SK-N-SH treated with all-trans-retinoic acid at 6 μM for 48 hours (cell line): Measurements from ENCODE around the gene FEM1A.

Source experiments
- ATAC-seq: fragments of 200-7000 bp; cut with Tn5 transposase; 3 replicates; pipeline ENCODE4 v1.9.1; 2020; ENCODE audit warnings: mild to moderate bottlenecking, moderate library complexity
- ARNTL ChIP-seq: fragments of 450-650 bp; formaldehyde crosslinking; IDR thresholded peaks from 2 replicates; pipeline ENCODE4 v1.5.0; 2020; ENCODE audit warnings: low read depth, mild to moderate bottlenecking, moderate library complexity, borderline replicate concordance
- BACH2 ChIP-seq: fragments of 250-450 bp; sonication (Bioruptor Pico); IDR thresholded peaks from 2 replicates; pipeline ENCODE4 v1.9.0; 2021; ENCODE audit warnings: mild to moderate bottlenecking, borderline replicate concordance
- CREB5 ChIP-seq: fragments of 250-450 bp; sonication (Bioruptor Pico); IDR thresholded peaks from 2 replicates; pipeline ENCODE4 v1.5.1; 2020; ENCODE audit warnings: low read depth, mild to moderate bottlenecking, moderate library complexity
- CSRNP3 ChIP-seq: fragments of 250-450 bp; sonication (Bioruptor Pico); IDR thresholded peaks from 2 replicates; pipeline ENCODE4 v1.5.1; 2021; ENCODE audit warnings: mild to moderate bottlenecking, moderate library complexity
- ESRRG ChIP-seq: fragments of 250-450 bp; sonication (Bioruptor Pico); IDR thresholded peaks from 2 replicates; pipeline ENCODE4 v1.6.1; 2021; ENCODE audit warnings: mild to moderate bottlenecking
- ISL1 ChIP-seq: fragments of 250-450 bp; sonication (Bioruptor Pico); IDR thresholded peaks from 2 replicates; pipeline ENCODE4 v2.1.2; 2022; ENCODE audit warnings: mild to moderate bottlenecking, moderate library complexity
- OSR1 ChIP-seq: fragments of 250-450 bp; sonication (Bioruptor Pico); IDR thresholded peaks from 2 replicates; pipeline ENCODE4 v1.8.0; 2022; ENCODE audit warnings: moderate library complexity, mild to moderate bottlenecking, inconsistent platforms
- PATZ1 ChIP-seq: fragments of 250-450 bp; sonication (Bioruptor Pico); IDR thresholded peaks from 2 replicates; pipeline ENCODE4 v1.8.0; 2020; ENCODE audit warnings: mild to moderate bottlenecking, moderate library complexity, borderline replicate concordance
- PPARA ChIP-seq: fragments of 250-450 bp; sonication (Bioruptor Pico); IDR thresholded peaks from 2 replicates; pipeline ENCODE4 v1.5.0; 2020; ENCODE audit warnings: mild to moderate bottlenecking, borderline replicate concordance
- RARB ChIP-seq: fragments of 250-450 bp; sonication (Bioruptor Pico); IDR thresholded peaks from 2 replicates; pipeline ENCODE4 v1.8.0; 2021; ENCODE audit warnings: mild to moderate bottlenecking, moderate library complexity
- SNAI2 ChIP-seq: fragments of 250-450 bp; sonication (Bioruptor Pico); IDR thresholded peaks from 2 replicates; pipeline ENCODE4 v1.5.0; 2020; ENCODE audit warnings: mild to moderate bottlenecking, moderate library complexity
- TCF4 ChIP-seq: fragments of 250-450 bp; sonication (Bioruptor Pico); IDR thresholded peaks from 2 replicates; pipeline ENCODE4 v1.8.0; 2021; ENCODE audit warnings: mild to moderate bottlenecking, moderate library complexity, borderline replicate concordance
- TOX ChIP-seq: fragments of 250-450 bp; sonication (Bioruptor Pico); IDR thresholded peaks from 2 replicates; pipeline ENCODE4 v1.8.0; 2021; ENCODE audit warnings: mild to moderate bottlenecking, moderate library complexity, borderline replicate concordance
- ZC3H10 ChIP-seq: fragments of 250-450 bp; sonication (Bioruptor Pico); IDR thresholded peaks from 2 replicates; pipeline ENCODE4 v1.5.1; 2021; ENCODE audit warnings: mild to moderate bottlenecking, moderate library complexity
- ZFP3 ChIP-seq: fragments of 250-450 bp; sonication (Bioruptor Pico); IDR thresholded peaks from 2 replicates; pipeline ENCODE4 v1.5.0; 2020; ENCODE audit warnings: mild to moderate bottlenecking, moderate library complexity
- ZFP30 ChIP-seq: fragments of 450-650 bp; formaldehyde crosslinking; IDR thresholded peaks from 2 replicates; pipeline ENCODE4 v1.5.0; 2022; ENCODE audit warnings: mild to moderate bottlenecking, moderate library complexity
- ZNF565 ChIP-seq: fragments of 450-650 bp; formaldehyde crosslinking; conservative IDR thresholded peaks from 2 replicates; pipeline ENCODE4 v1.5.0; 2020; ENCODE audit warnings: low read depth, mild to moderate bottlenecking, moderate library complexity
- ZNF70 ChIP-seq: fragments of 450-650 bp; formaldehyde crosslinking; IDR thresholded peaks from 2 replicates; pipeline ENCODE4 v1.5.0; 2020; ENCODE audit warnings: mild to moderate bottlenecking, moderate library complexity
- ZNF8 ChIP-seq: fragments of 450-650 bp; formaldehyde crosslinking; IDR thresholded peaks from 2 replicates; pipeline ENCODE4 v1.5.0; 2020; ENCODE audit warnings: mild to moderate bottlenecking, moderate library complexity

FEM1A gene

GRCh38 chr19:4768934-4769777 lies 22.4 kb upstream of the FEM1A start (continued):
- TF ChIP-seq PATZ1 (CRISPR knock-in tag), result peak; percentile 65; the same call in 1 of the 2 replicates
- peak; percentile 77 for TF ChIP-seq ZFP30 (CRISPR knock-in tag)
- peak; percentile 96 for TF ChIP-seq ZFP3 (CRISPR knock-in tag)
- peak; percentile 97 for TF ChIP-seq ZC3H10 (CRISPR knock-in tag)
- TF ChIP-seq ESRRG (CRISPR knock-in tag), result peak; percentile 86; the same call in 1 of the 2 replicates
- TF ChIP-seq, all 23 proteins: peak for 20

DNA sequence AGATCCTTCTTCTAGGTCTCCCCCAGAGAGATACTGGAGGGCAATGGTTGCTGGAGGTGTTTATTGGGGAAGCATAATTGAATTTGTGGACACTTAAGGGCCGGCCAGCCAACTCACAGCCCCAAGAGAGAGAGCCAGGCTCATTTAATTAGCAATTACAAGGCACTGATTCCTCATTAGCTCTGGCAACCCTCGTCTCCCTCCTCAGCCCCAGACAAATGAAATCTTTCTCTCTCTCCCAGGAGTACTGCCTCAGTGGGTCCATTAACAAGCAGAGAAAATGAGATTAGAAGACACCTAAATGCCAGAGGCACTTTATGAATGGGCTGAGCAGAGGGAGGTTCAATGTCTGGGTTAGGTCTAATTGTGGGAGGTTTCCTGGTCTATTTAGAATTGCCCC lies 19.0 kb upstream of the FEM1A start:
- no peak for ATAC-seq

GRCh38 chr19:4773047-4773640 lies 18.4 kb upstream of the FEM1A start:
- TF ChIP-seq BACH2 (CRISPR knock-in tag), result no peak
- no peak for TF ChIP-seq TOX (CRISPR knock-in tag)
- TF ChIP-seq ZNF565 (CRISPR knock-in tag), result no peak
- TF ChIP-seq ZNF70 (CRISPR knock-in tag), result no peak
- no peak for TF ChIP-seq ZC3H10 (CRISPR knock-in tag)
- no peak for TF ChIP-seq ISL1 (CRISPR knock-in tag)
- TF ChIP-seq, all 23 proteins: peak for 0
- ATAC-seq, result no peak

More for the DNA sequence above, 19.0 kb upstream of the FEM1A start:
- no peak for TF ChIP-seq SNAI2 (CRISPR knock-in tag)
- no peak for TF ChIP-seq OSR1 (CRISPR knock-in tag)
- TF ChIP-seq PPARA, result no peak

GRCh38 chr19:4774136-4774535 lies 17.4 kb upstream of the FEM1A start:
- no peak for TF ChIP-seq CSRNP3 (CRISPR knock-in tag)
- TF ChIP-seq RARB, result no peak
- no peak for TF ChIP-seq OSR1 (CRISPR knock-in tag)
- no peak for TF ChIP-seq ZNF70 (CRISPR knock-in tag)
- TF ChIP-seq ARNTL, result no peak
- no peak for TF ChIP-seq SNAI2 (CRISPR knock-in tag)
- TF ChIP-seq TCF4, result no peak
- no peak for TF ChIP-seq ZNF8 (CRISPR knock-in tag)
- ATAC-seq, result no peak

DNA sequence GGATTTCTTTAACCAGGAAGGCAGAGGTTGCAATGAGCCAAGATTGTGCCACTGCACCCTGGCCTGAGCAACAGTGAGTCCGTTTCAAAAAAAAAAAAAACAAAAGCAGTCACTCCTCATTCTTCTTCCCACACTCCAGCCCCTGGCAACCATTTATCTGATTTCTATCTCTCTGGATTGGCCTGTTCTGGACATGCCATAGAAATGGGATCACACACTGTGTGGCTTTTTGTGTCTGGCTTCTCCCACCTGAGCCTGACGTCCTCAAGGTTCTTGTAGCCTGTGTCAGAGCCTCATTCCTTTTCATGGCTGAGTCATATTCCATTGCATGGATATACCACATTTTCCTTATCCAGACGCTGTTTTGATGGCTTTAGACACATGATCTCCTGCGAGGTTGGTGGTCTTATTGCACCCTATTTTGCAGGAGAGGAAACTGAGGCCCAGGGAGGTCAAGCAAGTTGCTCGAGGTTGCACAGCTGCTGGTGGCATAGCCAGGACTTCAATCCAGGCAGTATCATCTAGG lies 15.8 kb upstream of the FEM1A start:
- no peak for ATAC-seq
- TF ChIP-seq RARB (no peak), CSRNP3 (CRISPR knock-in tag) (no peak), ZNF8 (CRISPR knock-in tag) (peak; percentile 96), CREB5 (CRISPR knock-in tag) (no peak)
